HuH-7 (cell line): Measurements from ENCODE around the gene SLC36A1.
"Not testable (repeated sequence)": the region's sequence is repeated elsewhere in the genome, so short reads cannot be mapped to it uniquely, and the experiment has no call there.

Experiments used
- DNase-seq: peaks from one replicate; pipeline ENCODE4 v3.0.0; 2011; ENCODE audit warnings: low spot score

SLC36A1 gene

GRCh38 chr5:151447174-151448037, at the start of gene SLC36A1:
TSS of gene SLC36A1 (plus strand) at chr5:151447603. CDS start at chr5:151458793, 11,190 bp downstream.
- DNase-seq = peak; percentile 81

- DNase-seq = no peak
Measured at GRCh38 chr5:151405334-151406160, 41.9 kb upstream of the SLC36A1 start.

GRCh38 chr5:151406322-151406947, 41.0 kb upstream of the SLC36A1 start:
- DNase-seq = peak; percentile 39

- DNase-seq = no peak
Measured at GRCh38 chr5:151408591-151409230, 38.7 kb upstream of the SLC36A1 start.

GRCh38 chr5:151413800-151414199, 33.6 kb upstream of the SLC36A1 start:
- DNase-seq = no peak

- DNase-seq = no peak
Measured at GRCh38 chr5:151414536-151414935, 32.9 kb upstream of the SLC36A1 start.

- no peak for DNase-seq
Measured at GRCh38 chr5:151417712-151418111, 29.7 kb upstream of the SLC36A1 start.

GRCh38 chr5:151420127-151420526, 27.3 kb upstream of the SLC36A1 start:
- DNase-seq = no peak

GRCh38 chr5:151424892-151425523, 22.4 kb upstream of the SLC36A1 start:
- DNase-seq = no peak

- DNase-seq = not testable (repeated sequence)
Measured at GRCh38 chr5:151426347-151426746, 21.1 kb upstream of the SLC36A1 start.

GRCh38 chr5:151427258-151427657, 20.1 kb upstream of the SLC36A1 start:
- no peak for DNase-seq

GRCh38 chr5:151430731-151431130, 16.7 kb upstream of the SLC36A1 start:
- no peak for DNase-seq

- no peak for DNase-seq
Measured at GRCh38 chr5:151431666-151432065, 15.7 kb upstream of the SLC36A1 start.

GRCh38 chr5:151432210-151432609, 15.2 kb upstream of the SLC36A1 start:
- DNase-seq = no peak

GRCh38 chr5:151434570-151435237, 12.7 kb upstream of the SLC36A1 start:
- DNase-seq = no peak

- DNase-seq = peak; percentile 23
Measured at GRCh38 chr5:151448038-151448985, 909 bp downstream of the SLC36A1 start.

GRCh38 chr5:151449297-151449696, 1.9 kb downstream of the SLC36A1 start:
- no peak for DNase-seq

- no peak for DNase-seq
Measured at GRCh38 chr5:151449839-151450238, 2.4 kb downstream of the SLC36A1 start.

GRCh38 chr5:151450605-151451004, 3.2 kb downstream of the SLC36A1 start:
- no peak for DNase-seq
